Trophoblast cell (in vitro differentiated cells and primary cell): ENCODE data around the gene RPL13.
"Not testable (repeated sequence)": the region's sequence is repeated elsewhere in the genome, so short reads cannot be mapped to it uniquely, and the experiment has no call there.

Source experiments
- DNase-seq, 2 donors: peaks; one replicate each; pipeline ENCODE4 v3.0.0-alpha.2; 2016
- H2AFZ ChIP-seq: 2 replicates; pipeline ENCODE4 v1.6.1; 2013; ENCODE audit warnings: low read length, moderate library complexity, mild to moderate bottlenecking; ENCODE audit not compliant: insufficient read depth, poor library complexity
- H2AK5ac ChIP-seq: 2 replicates; pipeline ENCODE4 v1.6.1; 2013; ENCODE audit warnings: mild to moderate bottlenecking, low read length
- H2BK120ac ChIP-seq: 2 replicates; pipeline ENCODE4 v1.6.1; 2013; ENCODE audit warnings: low read length, mild to moderate bottlenecking, moderate library complexity; ENCODE audit not compliant: insufficient read depth, poor library complexity
- H2BK12ac ChIP-seq: 2 replicates; pipeline ENCODE4 v1.6.1; 2013; ENCODE audit warnings: mild to moderate bottlenecking, low read length, moderate library complexity
- H2BK5ac ChIP-seq: 2 replicates; pipeline ENCODE4 v1.6.1; 2013; ENCODE audit warnings: low read length, low read depth, moderate library complexity, mild to moderate bottlenecking; ENCODE audit not compliant: poor library complexity
- H3K14ac ChIP-seq: 2 replicates; pipeline ENCODE4 v1.6.1; 2013; ENCODE audit warnings: mild to moderate bottlenecking, low read length
- H3K18ac ChIP-seq: 2 replicates; pipeline ENCODE4 v1.6.1; 2013; ENCODE audit warnings: mild to moderate bottlenecking, low read length
- H3K23ac ChIP-seq: 2 replicates; pipeline ENCODE4 v1.6.1; 2013; ENCODE audit warnings: low read length
- H3K27ac ChIP-seq: 2 replicates; pipeline ENCODE4 v1.5.1; 2013; ENCODE audit warnings: low read depth, mild to moderate bottlenecking, inconsistent platforms, low read length, moderate library complexity
- H3K27me3 ChIP-seq: 2 replicates; pipeline ENCODE4 v1.6.1; 2013; ENCODE audit warnings: inconsistent platforms, mild to moderate bottlenecking, low read length, moderate library complexity; ENCODE audit not compliant: insufficient read depth
- H3K36me3 ChIP-seq, 2 experiments: 1 replicate in 1 of 2; 2 replicates in 1 of 2; pipeline ENCODE4 v1.6.1; 2013; ENCODE audit warnings: low read length in 2 of 2, mild to moderate bottlenecking in 2 of 2, moderate library complexity in 1 of 2; ENCODE audit not compliant: insufficient read depth in 2 of 2, control insufficient read depth in 1 of 2
- H3K4ac ChIP-seq: 2 replicates; pipeline ENCODE4 v1.6.1; 2013; ENCODE audit warnings: low read depth, mild to moderate bottlenecking, low read length, moderate library complexity
- H3K4me1 ChIP-seq, 2 experiments: 1 replicate in 1 of 2; 2 replicates in 1 of 2; pipeline ENCODE4 v1.6.1; 2013; ENCODE audit warnings: low read length in 2 of 2, mild to moderate bottlenecking in 2 of 2, moderate library complexity in 1 of 2; ENCODE audit not compliant: insufficient read depth in 2 of 2, control insufficient read depth in 1 of 2
- H3K4me2 ChIP-seq: 2 replicates; pipeline ENCODE4 v1.6.1; 2013; ENCODE audit warnings: inconsistent platforms, mild to moderate bottlenecking, low read length, moderate library complexity
- H3K4me3 ChIP-seq: 2 replicates; pipeline ENCODE4 v1.5.1; 2013; ENCODE audit warnings: mild to moderate bottlenecking, low read depth, low read length, inconsistent platforms
- H3K79me1 ChIP-seq: one replicate; pipeline ENCODE4 v1.6.1; 2013; ENCODE audit warnings: low read length
- H3K79me2 ChIP-seq: 2 replicates; pipeline ENCODE4 v1.6.1; 2013; ENCODE audit warnings: low read length, mild to moderate bottlenecking; ENCODE audit not compliant: control insufficient read depth, insufficient read depth, poor library complexity
- H3K9ac ChIP-seq: 2 replicates; pipeline ENCODE4 v1.6.1; 2013; ENCODE audit warnings: mild to moderate bottlenecking, low read length
- H3K9me3 ChIP-seq: 2 replicates; pipeline ENCODE4 v1.6.1; 2013; ENCODE audit warnings: low read depth, mild to moderate bottlenecking, control low read depth, inconsistent platforms, low read length; ENCODE audit not compliant: insufficient read depth
- H4K12ac ChIP-seq: 2 replicates; pipeline ENCODE4 v1.6.1; 2013; ENCODE audit warnings: low read depth, mild to moderate bottlenecking, low read length, moderate library complexity
- H4K8ac ChIP-seq: 2 replicates; pipeline ENCODE4 v1.6.1; 2013; ENCODE audit warnings: low read depth, mild to moderate bottlenecking, low read length, moderate library complexity
- H4K91ac ChIP-seq: one replicate; pipeline ENCODE4 v1.6.1; 2013; ENCODE audit warnings: low read depth, mild to moderate bottlenecking, low read length, moderate library complexity
- WGBS: extraction: QIAGEN DNeasy Blood & Tissue Kit; methylation state at CpG from one replicate; pipeline ENCODE4 v1.1.7; 2013; ENCODE audit warnings: missing lambda C conversion rate; ENCODE audit not compliant: insufficient read length, insufficient coverage; ENCODE audit errors: extremely low coverage; 5-methylcytosine and 5-hydroxymethylcytosine counted together

Gene RPL13

GRCh38 chr16:89587676-89588075 is 27.2 kb downstream of the RPL13 start:
- H3K4me2 ChIP-seq, H3K23ac ChIP-seq, H3K14ac ChIP-seq, H2AFZ ChIP-seq, H2BK12ac ChIP-seq, H2BK5ac ChIP-seq, H3K4ac ChIP-seq, H4K12ac ChIP-seq, H4K8ac ChIP-seq, H4K91ac ChIP-seq, H3K27me3 ChIP-seq, H3K4me3 ChIP-seq, H3K18ac ChIP-seq, H3K9ac ChIP-seq, H3K79me2 ChIP-seq, H3K27ac ChIP-seq, H3K79me1 ChIP-seq, H3K36me3 ChIP-seq, H2AK5ac ChIP-seq, H2BK120ac ChIP-seq, H3K9me3 ChIP-seq, DNase-seq, H3K4me1 ChIP-seq: not testable (repeated sequence)
- WGBS: no CpG with 5 or more reads among the region's 36 CpGs

- Histone ChIP-seq H2BK12ac (no peak overlapping the region), H3K18ac (no peak overlapping the region)
These were observed 28.1 kb downstream of the RPL13 start for GRCh38 chr16:89588413-89589109.

DNA sequence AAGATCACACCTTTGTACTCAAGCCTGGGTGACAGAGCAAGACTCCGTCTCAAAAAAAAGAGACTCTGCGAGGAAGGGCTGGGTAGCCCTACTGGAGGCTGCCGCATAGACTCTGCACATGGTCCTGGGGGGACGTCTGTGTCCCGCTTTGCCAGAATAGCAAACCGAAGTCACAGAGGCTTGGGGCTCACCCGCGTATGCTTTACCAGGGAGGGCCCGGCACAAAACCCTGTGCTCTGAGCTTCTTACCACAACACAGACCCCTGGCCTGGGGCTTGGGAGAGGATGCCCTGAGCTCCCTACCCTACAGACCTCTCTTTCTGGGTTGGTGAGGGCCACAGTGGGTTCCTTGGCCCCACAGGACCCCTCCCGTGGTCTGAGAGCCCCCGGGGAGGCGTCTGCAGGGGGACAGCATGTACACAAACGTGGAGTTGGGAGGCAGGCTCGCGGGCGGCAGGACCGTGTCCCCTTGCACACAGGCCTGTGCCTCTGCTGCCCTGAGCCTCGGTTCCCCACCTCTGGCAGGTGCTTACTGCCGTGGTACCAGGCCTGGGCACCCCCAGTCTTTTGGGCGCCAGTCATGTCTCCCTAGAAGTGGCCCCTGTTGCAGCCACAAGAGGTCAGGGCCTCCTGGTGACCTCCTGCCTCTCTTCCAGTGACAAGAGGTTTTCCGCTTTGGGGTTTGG is 28.9 kb downstream of the RPL13 start:
- no peak overlapping the region for H3K4me3 ChIP-seq
- H3K9ac ChIP-seq: no peak overlapping the region
- no peak overlapping the region for H3K27ac ChIP-seq
- H2BK12ac ChIP-seq: no peak overlapping the region
- H3K36me3 ChIP-seq: no peaks in the 10 kb centered on the region
- H3K79me1 ChIP-seq: no peaks in the 10 kb centered on the region
- no peak overlapping the region for H3K14ac ChIP-seq
- H3K4me1 ChIP-seq: no peaks in the 10 kb centered on the region
- DNase-seq: no peak
- no peak overlapping the region for H4K8ac ChIP-seq
- H2AK5ac ChIP-seq: no peak overlapping the region
- H3K4me2 ChIP-seq: no peak overlapping the region
- peaks cover 9% of the 10 kb centered on the region for H3K9me3 ChIP-seq
- no peak overlapping the region for H2BK120ac ChIP-seq
- no peak overlapping the region for H3K18ac ChIP-seq
- no peaks in the 10 kb centered on the region for H3K79me2 ChIP-seq
- no peak overlapping the region for H2BK5ac ChIP-seq
- H4K91ac ChIP-seq: no peak overlapping the region
- no peaks in the 10 kb centered on the region for H3K27me3 ChIP-seq
- no peak overlapping the region for H3K23ac ChIP-seq
- H2AFZ ChIP-seq: no peak overlapping the region
- WGBS: no CpG with 5 or more reads among the region's 21 CpGs
- no peak overlapping the region for H3K4ac ChIP-seq
- no peak overlapping the region for H4K12ac ChIP-seq

More at GRCh38 chr16:89588413-89589109, 28.1 kb downstream of the RPL13 start:
- Histone ChIP-seq H2BK5ac (no peak overlapping the region), H3K4me3 (no peak overlapping the region), H2AFZ (no peak overlapping the region), H3K4ac (no peak overlapping the region), H3K79me2 (no peaks in the 10 kb centered on the region), H3K27ac (no peak overlapping the region), H3K79me1 (no peaks in the 10 kb centered on the region), H3K9ac (no peak overlapping the region), H3K4me2 (no peak overlapping the region), H4K91ac (no peak overlapping the region), H3K27me3 (no peaks in the 10 kb centered on the region), H2BK120ac (no peak overlapping the region), H3K9me3 (peaks cover 9% of the 10 kb centered on the region), H3K4me1 (no peaks in the 10 kb centered on the region), H2AK5ac (no peak overlapping the region), H3K14ac (no peak overlapping the region), H4K8ac (no peak overlapping the region), H3K23ac (no peak overlapping the region), H3K36me3 (no peaks in the 10 kb centered on the region), H4K12ac (no peak overlapping the region)
- no CpG with 5 or more reads among the region's 26 CpGs for WGBS
- DNase-seq: no peak

GRCh38 chr16:89593841-89594240 is 33.4 kb downstream of the RPL13 start:
- H4K8ac ChIP-seq: no peak overlapping the region
- H2BK5ac ChIP-seq: no peak overlapping the region
- H3K36me3 ChIP-seq: no peaks in the 10 kb centered on the region
- no peak overlapping the region for H3K4ac ChIP-seq
- no peaks in the 10 kb centered on the region for H3K79me2 ChIP-seq
- no peak overlapping the region for H3K27ac ChIP-seq
- H2BK12ac ChIP-seq: no peak overlapping the region
- H3K4me1 ChIP-seq: no peaks in the 10 kb centered on the region
- H3K14ac ChIP-seq: no peak overlapping the region
- no peak overlapping the region for H2AK5ac ChIP-seq
- H3K9ac ChIP-seq: no peak overlapping the region
- WGBS: no CpG with 5 or more reads among the region's 15 CpGs
- H3K79me1 ChIP-seq: no peaks in the 10 kb centered on the region
- peaks cover 5% of the 10 kb centered on the region for H3K9me3 ChIP-seq
- no peak overlapping the region for H3K4me3 ChIP-seq
- H4K12ac ChIP-seq: no peak overlapping the region
- H3K23ac ChIP-seq: no peak overlapping the region
- DNase-seq: no peak
- H4K91ac ChIP-seq: no peak overlapping the region
- no peak overlapping the region for H3K4me2 ChIP-seq
- no peak overlapping the region for H2AFZ ChIP-seq
- no peak overlapping the region for H2BK120ac ChIP-seq
- no peaks in the 10 kb centered on the region for H3K27me3 ChIP-seq
- H3K18ac ChIP-seq: no peak overlapping the region
